IMR-90 (cell line): ENCODE data around the gene POU3F2. TPM values are rescaled to one million over a fixed set of nuclear protein-coding genes. Genes with fewer than 3 reads are reported as not detected.

Source experiments
- ATAC-seq: fragments of 200-7000 bp; cut with Tn5 transposase; 2 replicates; pipeline ENCODE4 v1.9.1; 2020; ENCODE audit warnings: low read depth, mild to moderate bottlenecking, moderate library complexity
- BruUV-seq: library from RNA; stranded (reverse); fragments of 400-500 nt; replicated peaks from 2 replicates; lab custom pipeline; 2021; lab: Mats Ljungman, UMichigan
- CTCF ChIA-PET: fragments of 300-600 bp; formaldehyde crosslinking; extraction: SDS; loops from one replicate; lab custom pipeline; 2021; ENCODE audit warnings: antibody characterized with exemption; lab: Yijun Ruan, JAX
- POLR2A ChIA-PET: fragments of 300-600 bp; sonication (Branson Sonifier 250); formaldehyde crosslinking; loops from one replicate; lab custom pipeline; 2022; ENCODE audit warnings: antibody characterized with exemption; ENCODE audit not compliant: unreplicated experiment; lab: Charles Lee
- DNase-seq: peaks from one replicate; pipeline ENCODE4 v3.0.0; 2013
- H2AFZ ChIP-seq: replicated peaks from 2 replicates; pipeline ENCODE3; 2013; ENCODE audit warnings: low read length, mild to moderate bottlenecking; ENCODE audit not compliant: poor library complexity
- H2AK5ac ChIP-seq: 2 replicates; pipeline ENCODE4 v1.6.1; 2013; ENCODE audit warnings: low read depth, low read length, inconsistent platforms
- H2AK9ac ChIP-seq: replicated peaks from 2 replicates; pipeline ENCODE3; 2013; ENCODE audit warnings: mild to moderate bottlenecking, low read depth, low read length, moderate library complexity; ENCODE audit not compliant: poor library complexity
- H2BK120ac ChIP-seq: 2 replicates; pipeline ENCODE4 v1.6.1; 2013; ENCODE audit warnings: low read depth, low read length, inconsistent platforms
- H2BK15ac ChIP-seq: 3 replicates; pipeline ENCODE4 v1.6.1; 2013; ENCODE audit warnings: low read depth, low read length, inconsistent platforms
- H2BK20ac ChIP-seq: 2 replicates; pipeline ENCODE4 v1.6.1; 2013; ENCODE audit warnings: low read depth, mild to moderate bottlenecking, inconsistent platforms, low read length, moderate library complexity
- H2BK5ac ChIP-seq: 2 replicates; pipeline ENCODE4 v1.6.1; 2013; ENCODE audit warnings: mild to moderate bottlenecking, low read depth, low read length, inconsistent platforms; ENCODE audit not compliant: poor library complexity, severe bottlenecking
- H3K14ac ChIP-seq: replicated peaks from 2 replicates; pipeline ENCODE4 v1.6.1; 2013; ENCODE audit warnings: low read depth, low read length, inconsistent platforms
- H3K18ac ChIP-seq: 2 replicates; pipeline ENCODE4 v1.6.1; 2013; ENCODE audit warnings: low read depth, low read length, control low read depth
- H3K23ac ChIP-seq: 2 replicates; pipeline ENCODE4 v1.6.1; 2013; ENCODE audit warnings: low read depth, low read length, inconsistent platforms
- H3K27ac ChIP-seq: 2 replicates; pipeline ENCODE4 v1.5.1; 2013; ENCODE audit warnings: mild to moderate bottlenecking, control low read depth, low read length; ENCODE audit not compliant: insufficient read depth
- H3K27me3 ChIP-seq: 2 replicates; pipeline ENCODE4 v1.6.1; 2013; ENCODE audit warnings: low read length; ENCODE audit not compliant: control insufficient read depth, insufficient read depth
- H3K36me3 ChIP-seq: 2 replicates; pipeline ENCODE4 v1.6.1; 2013; ENCODE audit warnings: low read length, mixed read lengths; ENCODE audit not compliant: control insufficient read depth, insufficient read depth
- H3K4ac ChIP-seq: 2 replicates; pipeline ENCODE4 v1.6.1; 2013; ENCODE audit warnings: low read depth, low read length, inconsistent platforms
- H3K4me1 ChIP-seq: 2 replicates; pipeline ENCODE4 v1.6.1; 2013; ENCODE audit warnings: low read length, mixed read lengths; ENCODE audit not compliant: control insufficient read depth, insufficient read depth
- H3K4me2 ChIP-seq: 2 replicates; pipeline ENCODE4 v1.6.1; 2013; ENCODE audit warnings: low read depth, mild to moderate bottlenecking, control low read depth, low read length, moderate library complexity
- H3K4me3 ChIP-seq: 2 replicates; pipeline ENCODE4 v1.5.1; 2013; ENCODE audit warnings: low read depth, mild to moderate bottlenecking, control low read depth, low read length, moderate library complexity; ENCODE audit not compliant: insufficient read depth
- H3K56ac ChIP-seq: 2 replicates; pipeline ENCODE4 v1.6.1; 2013; ENCODE audit warnings: low read length, inconsistent platforms; ENCODE audit not compliant: insufficient read depth; ENCODE audit errors: extremely low read depth
- H3K79me1 ChIP-seq, 2 experiments: 2 replicates each; pipeline ENCODE4 v1.6.1; 2013; ENCODE audit warnings: low read length in 2 of 2, inconsistent platforms in 1 of 2, low read depth in 1 of 2
- H3K9ac ChIP-seq: 2 replicates; pipeline ENCODE4 v1.6.1; 2013; ENCODE audit warnings: low read depth, low read length, control low read depth
- H3K9me1 ChIP-seq: 2 replicates; pipeline ENCODE4 v1.6.1; 2013; ENCODE audit warnings: low read length, inconsistent platforms; ENCODE audit not compliant: insufficient read depth
- H3K9me3 ChIP-seq: 2 replicates; pipeline ENCODE4 v1.6.1; 2013; ENCODE audit warnings: low read length; ENCODE audit not compliant: control insufficient read depth, insufficient read depth
- H4K20me1 ChIP-seq: 2 replicates; pipeline ENCODE4 v1.6.1; 2013; ENCODE audit warnings: low read length, inconsistent platforms; ENCODE audit not compliant: insufficient read depth
- H4K5ac ChIP-seq: 2 replicates; pipeline ENCODE4 v1.6.1; 2013; ENCODE audit warnings: mild to moderate bottlenecking, low read depth, low read length, control low read depth
- H4K8ac ChIP-seq, 2 experiments: 2 replicates each; pipeline ENCODE4 v1.6.1; 2013; ENCODE audit warnings: low read depth in 2 of 2, low read length in 2 of 2, control low read depth in 1 of 2, inconsistent platforms in 1 of 2
- H4K91ac ChIP-seq: 2 replicates; pipeline ENCODE4 v1.6.1; 2013; ENCODE audit warnings: low read depth, low read length, inconsistent platforms; ENCODE audit not compliant: insufficient read depth
- BHLHE40 ChIP-seq: fragments of 150-350 bp; IDR thresholded peaks from 2 replicates; pipeline ENCODE4 v1.6.1; 2016; ENCODE audit warnings: mild to moderate bottlenecking, low read depth, low read length
- CHD1 ChIP-seq: IDR thresholded peaks from 2 replicates; pipeline ENCODE4 v1.6.1; 2012; ENCODE audit warnings: low read depth, low read length, improper control_type of control experiment
- CTCF ChIP-seq: conservative IDR thresholded peaks from 2 replicates; pipeline ENCODE4 v1.5.1; 2012; ENCODE audit warnings: mild to moderate bottlenecking, low read depth, low read length, improper control_type of control experiment
- MAFK ChIP-seq: IDR thresholded peaks from 2 replicates; pipeline ENCODE4 v1.6.1; 2012; ENCODE audit warnings: low read depth, low read length, improper control_type of control experiment
- NFE2L2 ChIP-seq: fragments of 150-350 bp; IDR thresholded peaks from 2 replicates; pipeline ENCODE4 v1.6.1; 2016; ENCODE audit warnings: low read depth, mild to moderate bottlenecking, low read length
- POLR2A ChIP-seq: IDR thresholded peaks from 2 replicates; pipeline ENCODE4 v1.6.1; 2012; ENCODE audit warnings: mild to moderate bottlenecking, low read depth, low read length
- RCOR1 ChIP-seq: IDR thresholded peaks from 2 replicates; pipeline ENCODE4 v1.6.1; 2012; ENCODE audit warnings: mild to moderate bottlenecking, low read length, improper control_type of control experiment; ENCODE audit not compliant: insufficient replicate concordance
- RFX5 ChIP-seq: IDR thresholded peaks from 2 replicates; pipeline ENCODE4 v1.8.0; 2012; ENCODE audit warnings: low read depth, mild to moderate bottlenecking, low read length, moderate library complexity
- USF2 ChIP-seq: fragments of 150-350 bp; IDR thresholded peaks from 2 replicates; pipeline ENCODE4 v1.6.1; 2017; ENCODE audit warnings: mild to moderate bottlenecking, antibody characterized with exemption, low read length, low read depth
- whole genome bisulfite sequencing, 2 experiments: methylation state at CpG; one replicate each; pipeline versions ENCODE4 v1.1.5 to v1.1.7; 2013; ENCODE audit warnings: missing lambda C conversion rate in 2 of 2; ENCODE audit not compliant: insufficient read length in 1 of 2; ENCODE audit errors: extremely low coverage in 2 of 2; 5-methylcytosine and 5-hydroxymethylcytosine counted together
- dilution Hi-C: fragments of 300-500 bp; cut with HindIII; formaldehyde crosslinking; loops from one replicate; pipeline ENCODE4 v1.14.3; 2018; ENCODE audit warnings: low sequenced_read_pairs; ENCODE audit not compliant: unreplicated experiment
- in situ Hi-C: fragments of 300-500 bp; cut with MboI; formaldehyde crosslinking; loops from 3 replicates; pipeline ENCODE4 v1.14.3; 2019; ENCODE audit warnings: low sequenced_read_pairs, inconsistent platforms, mixed read lengths
- intact Hi-C: fragments of 100-400 bp; cut with micrococcal nuclease; formaldehyde crosslinking; loops from 2 replicates; pipeline ENCODE4 v1.10.0; 2022
- polyA plus RNA-seq, 3 experiments: library from polyadenylated mRNA; depleted of rRNA; stranded (reverse); fragments of >200 nt; gene quantifications; 2 replicates each; pipeline ENCODE4 v1.2.3, GENCODE V29; 2012; ENCODE audit warnings: low replicate concordance in 1 of 3
- total RNA-seq: library from RNA; depleted of rRNA; stranded (reverse); fragments of >200 nt; gene quantifications from 2 replicates; pipeline ENCODE4 v1.2.3, GENCODE V29; 2012

Gene POU3F2
- total and polyA plus RNA-seq, 2 of the 4 experiments (the other 2 are of a cell fraction), result not detected

GRCh38 chr6:98827295-98828159, 6.8 kb upstream of the POU3F2 start:
- no peak overlapping the region for H2BK15ac ChIP-seq
- no peak overlapping the region for H3K14ac ChIP-seq
- H3K4ac ChIP-seq, result no peak overlapping the region
- no peak overlapping the region for H4K8ac ChIP-seq
- H3K36me3 ChIP-seq, result no peaks in the 10 kb centered on the region
- no peak overlapping the region for H2AFZ ChIP-seq
- no peak overlapping the region for H3K56ac ChIP-seq
- H3K9ac ChIP-seq, result no peak overlapping the region
- H3K4me3 ChIP-seq, result no peak overlapping the region
- no peak overlapping the region; the same call in 1 of the 2 replicates for H3K4me2 ChIP-seq
- H4K91ac ChIP-seq, result no peak overlapping the region
- no TSS peak for BruUV-seq
- H3K4me1 ChIP-seq, result peaks cover 2% of the 10 kb centered on the region; the same call in 1 of the 2 replicates
- TF ChIP-seq RFX5, result no peak
- no peak for TF ChIP-seq USF2
- no peak for TF ChIP-seq CHD1
- no peak for TF ChIP-seq RCOR1
- no peak for TF ChIP-seq NFE2L2
- TF ChIP-seq POLR2A, result no peak
- no peak for TF ChIP-seq CTCF
- no peak for TF ChIP-seq BHLHE40
- no peak for TF ChIP-seq MAFK
- H3K79me1 ChIP-seq, result no peaks in the 10 kb centered on the region
- no peak overlapping the region for H4K5ac ChIP-seq
- in situ Hi-C loops, result no loop called here
- H3K23ac ChIP-seq, result no peak overlapping the region
- H2AK5ac ChIP-seq, result no peak overlapping the region
- no peak overlapping the region for H2BK5ac ChIP-seq
- no peak overlapping the region for H3K18ac ChIP-seq
- no peak overlapping the region for H2BK20ac ChIP-seq
- dilution Hi-C loops, result no loop called here
- H3K9me3 ChIP-seq, result no peaks in the 10 kb centered on the region
- no peak for DNase-seq
- H2BK120ac ChIP-seq, result no peak overlapping the region
- intact Hi-C loops, result no loop called here
- CTCF ChIA-PET, result no interaction called here
- POLR2A ChIA-PET, result no interaction called here
- no peaks in the 10 kb centered on the region for H3K9me1 ChIP-seq
- no peaks in the 10 kb centered on the region for H4K20me1 ChIP-seq
- no CpG with 5 or more reads among the region's 44 CpGs for WGBS, 2 experiments
- no peak overlapping the region for H2AK9ac ChIP-seq
- H3K27me3 ChIP-seq, result peaks cover 81% of the 10 kb centered on the region
- no peak for ATAC-seq
- H3K27ac ChIP-seq, result no peak overlapping the region
